Measurements from ENCODE around the gene DYNC2LI1. TPM values are rescaled to one million over a fixed set of nuclear protein-coding genes. Genes with fewer than 3 reads are reported as not detected.

Gene DYNC2LI1
- total and polyA plus RNA-seq, 7 donors: 11.7 to 32.1 (median 26.8) TPM

DNA sequence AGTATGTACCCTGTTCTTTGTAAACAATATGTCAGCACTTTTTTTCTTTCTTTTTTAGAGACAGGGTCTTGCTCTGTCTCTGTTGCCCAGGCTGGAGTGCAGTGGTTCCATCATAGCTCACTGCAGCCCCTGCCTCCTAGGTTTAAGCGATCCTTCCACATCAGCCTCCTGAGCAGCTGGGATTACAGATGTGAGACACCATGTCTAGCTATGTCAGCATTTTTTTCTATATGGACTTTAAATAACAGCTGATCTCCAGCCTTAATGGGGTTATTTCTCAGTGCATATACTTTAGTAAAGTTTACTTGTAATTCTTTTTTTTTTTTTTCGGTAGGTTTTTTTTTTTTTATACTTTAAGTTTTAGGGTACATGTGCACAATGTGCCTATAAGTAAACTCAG, 38.2 kb downstream of the DYNC2LI1 start:
- no peaks in the 10 kb centered on the region for H3K4me1 ChIP-seq
- intact Hi-C loops (cut with DNase I): no loop called here
- 67 to 81% methylated on average over 2 of the region's 2 CpGs for WGBS, 2 donors

GRCh38 chr2:43812947-43813346, 39.1 kb downstream of the DYNC2LI1 start:
- intact Hi-C loops (cut with DNase I): no loop called here
- 69 to 80% methylated on average over 2 of the region's 2 CpGs for WGBS, 2 donors

More for the DNA sequence above, 38.2 kb downstream of the DYNC2LI1 start:
- DNase-seq: no peak
- Histone ChIP-seq H3K9me3 (no peaks in the 10 kb centered on the region), H3K4me3 (no peak overlapping the region), H3K27me3 (no peaks in the 10 kb centered on the region), H3K27ac (no peak overlapping the region), H3K36me3 (peaks cover 0 to 46% (median 0%) of the 10 kb centered on the region in 4 donors)
- no peak for TF ChIP-seq POLR2AphosphoS5 (IDR thresholded peaks at IDR 0.05)
- TF ChIP-seq EP300 (IDR thresholded peaks at IDR 0.05): no peak
- TF ChIP-seq, protein P1, sequence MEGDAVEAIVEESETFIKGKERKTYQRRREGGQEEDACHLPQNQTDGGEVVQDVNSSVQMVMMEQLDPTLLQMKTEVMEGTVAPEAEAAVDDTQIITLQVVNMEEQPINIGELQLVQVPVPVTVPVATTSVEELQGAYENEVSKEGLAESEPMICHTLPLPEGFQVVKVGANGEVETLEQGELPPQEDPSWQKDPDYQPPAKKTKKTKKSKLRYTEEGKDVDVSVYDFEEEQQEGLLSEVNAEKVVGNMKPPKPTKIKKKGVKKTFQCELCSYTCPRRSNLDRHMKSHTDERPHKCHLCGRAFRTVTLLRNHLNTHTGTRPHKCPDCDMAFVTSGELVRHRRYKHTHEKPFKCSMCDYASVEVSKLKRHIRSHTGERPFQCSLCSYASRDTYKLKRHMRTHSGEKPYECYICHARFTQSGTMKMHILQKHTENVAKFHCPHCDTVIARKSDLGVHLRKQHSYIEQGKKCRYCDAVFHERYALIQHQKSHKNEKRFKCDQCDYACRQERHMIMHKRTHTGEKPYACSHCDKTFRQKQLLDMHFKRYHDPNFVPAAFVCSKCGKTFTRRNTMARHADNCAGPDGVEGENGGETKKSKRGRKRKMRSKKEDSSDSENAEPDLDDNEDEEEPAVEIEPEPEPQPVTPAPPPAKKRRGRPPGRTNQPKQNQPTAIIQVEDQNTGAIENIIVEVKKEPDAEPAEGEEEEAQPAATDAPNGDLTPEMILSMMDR (IDR thresholded peaks at IDR 0.05): no peak
- TF ChIP-seq POLR2A (IDR thresholded peaks at IDR 0.05): no peak

GRCh38 chr2:43814711-43815110, 40.9 kb downstream of the DYNC2LI1 start:
- WGBS, 2 donors: 80 to 89% methylated on average over 3 of the region's 3 CpGs
- Histone ChIP-seq H3K36me3 (peaks cover 0 to 25% (median 0%) of the 10 kb centered on the region in 4 donors), H3K9me3 (no peaks in the 10 kb centered on the region), H3K27me3 (no peaks in the 10 kb centered on the region), H3K4me3 (no peak overlapping the region), H3K4me1 (no peaks in the 10 kb centered on the region), H3K27ac (no peak overlapping the region)
- DNase-seq: no peak
- intact Hi-C loops (cut with DNase I): no loop called here
- no peak for TF ChIP-seq POLR2AphosphoS5 (IDR thresholded peaks at IDR 0.05)
- TF ChIP-seq, protein P1 (IDR thresholded peaks at IDR 0.05): no peak
- TF ChIP-seq EP300 (IDR thresholded peaks at IDR 0.05): no peak
- no peak for TF ChIP-seq POLR2A (IDR thresholded peaks at IDR 0.05)

More at GRCh38 chr2:43812947-43813346, 39.1 kb downstream of the DYNC2LI1 start:
- no peak for TF ChIP-seq POLR2AphosphoS5 (IDR thresholded peaks at IDR 0.05)
- TF ChIP-seq, protein P1 (IDR thresholded peaks at IDR 0.05): no peak
- TF ChIP-seq EP300 (IDR thresholded peaks at IDR 0.05): no peak
- no peak for TF ChIP-seq POLR2A (IDR thresholded peaks at IDR 0.05)
- Histone ChIP-seq H3K27me3 (no peaks in the 10 kb centered on the region), H3K9me3 (no peaks in the 10 kb centered on the region), H3K27ac (no peak overlapping the region), H3K4me3 (no peak overlapping the region), H3K4me1 (no peaks in the 10 kb centered on the region), H3K36me3 (peaks cover 0 to 40% (median 0%) of the 10 kb centered on the region in 4 donors)
- DNase-seq: no peak

DNA sequence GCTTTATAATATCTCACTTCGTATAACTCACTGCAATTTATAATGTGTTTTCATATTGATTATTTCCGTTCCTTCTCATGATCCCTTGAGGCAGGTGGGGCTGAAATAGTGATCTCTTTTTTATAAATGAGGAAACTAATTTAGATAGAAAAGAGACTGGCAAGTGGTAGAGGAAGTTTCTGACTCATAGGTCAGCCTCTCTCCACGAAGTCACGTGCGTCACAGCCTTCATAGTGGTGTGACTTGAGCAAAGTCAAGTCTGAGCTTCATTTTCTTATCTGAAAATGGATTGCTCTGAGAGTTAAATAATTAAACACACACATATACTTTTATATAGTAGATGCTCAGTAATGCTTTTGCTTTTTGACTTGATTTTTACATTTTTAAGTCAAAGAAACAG, 44.9 kb downstream of the DYNC2LI1 start:
- Histone ChIP-seq H3K9me3 (no peaks in the 10 kb centered on the region), H3K4me1 (no peaks in the 10 kb centered on the region), H3K27ac (no peak overlapping the region), H3K4me3 (no peak overlapping the region), H3K27me3 (peaks cover 0 to 7% (median 0%) of the 10 kb centered on the region in 3 donors), H3K36me3 (no peaks in the 10 kb centered on the region)
- 9 to 56% methylated on average over 5 of the region's 5 CpGs for WGBS, 2 donors
- intact Hi-C loops (cut with DNase I): no loop called here
- TF ChIP-seq, protein P1 (IDR thresholded peaks at IDR 0.05): no peak
- no peak for TF ChIP-seq POLR2AphosphoS5 (IDR thresholded peaks at IDR 0.05)
- TF ChIP-seq POLR2A (IDR thresholded peaks at IDR 0.05): no peak
- no peak for TF ChIP-seq EP300 (IDR thresholded peaks at IDR 0.05)
- DNase-seq: no peak
